ENCODE results near the gene MX2.
"Not testable (repeated sequence)": the region's sequence is repeated elsewhere in the genome, so short reads cannot be mapped to it uniquely, and the experiment has no call there.

MX2 gene

GRCh38 chr21:41407541-41408460 is 46.0 kb downstream of the MX2 start:
- no peak overlapping the region for H3K27ac ChIP-seq
- no peak for DNase-seq (ENCODE audit: low read depth, low spot score)

GRCh38 chr21:41410361-41410760 is 48.5 kb downstream of the MX2 start:
- no peak for DNase-seq (ENCODE audit: low read depth, low spot score)
- no peak overlapping the region for H3K27ac ChIP-seq

GRCh38 chr21:41410767-41411448 is 49.1 kb downstream of the MX2 start:
- H3K27ac ChIP-seq = no peak overlapping the region
- no peak for DNase-seq (ENCODE audit: low read depth, low spot score)

GRCh38 chr21:41411449-41412089 is 49.7 kb downstream of the MX2 start:
- peak; percentile 43 for DNase-seq (ENCODE audit: low read depth, low spot score)
- H3K27ac ChIP-seq = no peak overlapping the region

GRCh38 chr21:41417505-41417904 is 55.7 kb downstream of the MX2 start:
- not testable (repeated sequence) for H3K27ac ChIP-seq

GRCh38 chr21:41418393-41418792 is 56.6 kb downstream of the MX2 start:
- no peak for DNase-seq (ENCODE audit: low read depth, low spot score)
- H3K27ac ChIP-seq = no peak overlapping the region

More at GRCh38 chr21:41417505-41417904, 55.7 kb downstream of the MX2 start:
- DNase-seq (ENCODE audit: low read depth, low spot score) = not testable (repeated sequence)

GRCh38 chr21:41418956-41419680 is 57.3 kb downstream of the MX2 start:
- H3K27ac ChIP-seq = no peak overlapping the region
- DNase-seq (ENCODE audit: low read depth, low spot score) = no peak

- peak overlapping the region; percentile 50 for H3K27ac ChIP-seq
- peak; percentile 45 for DNase-seq (ENCODE audit: low read depth, low spot score)
These were observed 58.4 kb downstream of the MX2 start for GRCh38 chr21:41419921-41420862.

- peak overlapping the region; percentile 50 for H3K27ac ChIP-seq
- not testable (repeated sequence) for DNase-seq (ENCODE audit: low read depth, low spot score)
These were observed 59.2 kb downstream of the MX2 start for GRCh38 chr21:41420998-41421397.

GRCh38 chr21:41422546-41423304 is 60.9 kb downstream of the MX2 start:
- no peak for DNase-seq (ENCODE audit: low read depth, low spot score)
- no peak overlapping the region for H3K27ac ChIP-seq

- not testable (repeated sequence) for H3K27ac ChIP-seq; DNase-seq (ENCODE audit: low read depth, low spot score)
These were observed 61.4 kb downstream of the MX2 start for GRCh38 chr21:41423305-41423636.

- H3K27ac ChIP-seq = no peak overlapping the region
- DNase-seq (ENCODE audit: low read depth, low spot score) = no peak
These were observed 63.7 kb downstream of the MX2 start for GRCh38 chr21:41425588-41425953.

- H3K27ac ChIP-seq = no peak within 1 kb of the TSS
- peak; percentile 56 for DNase-seq (ENCODE audit: low read depth, low spot score)
These were observed 64.3 kb downstream of the MX2 start, which contains the start of gene MX1 for GRCh38 chr21:41425954-41426675. MX1 (plus strand) TSS chr21:41426239; CDS start chr21:41432071, 5,832 bp downstream.

GRCh38 chr21:41426676-41427404 is 65.0 kb downstream of the MX2 start:
- H3K27ac ChIP-seq = no peak overlapping the region
- DNase-seq (ENCODE audit: low read depth, low spot score) = no peak

- no peak for DNase-seq (ENCODE audit: low read depth, low spot score)
- no peak overlapping the region for H3K27ac ChIP-seq
These were observed 65.7 kb downstream of the MX2 start for GRCh38 chr21:41427556-41427955.

- no peak overlapping the region for H3K27ac ChIP-seq
- no peak for DNase-seq (ENCODE audit: low read depth, low spot score)
These were observed 66.5 kb downstream of the MX2 start for GRCh38 chr21:41428311-41428710.

- no peak for DNase-seq (ENCODE audit: low read depth, low spot score)
- H3K27ac ChIP-seq = no peak overlapping the region
These were observed 67.0 kb downstream of the MX2 start for GRCh38 chr21:41428847-41429246.
